Esophagus squamous epithelium (tissue), 5 donors: ENCODE data around the gene CPNE4. TPM values are rescaled to one million over a fixed set of nuclear protein-coding genes. Genes with fewer than 3 reads are reported as not detected.

Experiments used
- DNase-seq: peaks from one replicate; lab custom pipeline; 2025; lab: John Stamatoyannopoulos, UW
- H3K27ac ChIP-seq, 4 donors: fragments of 200-600 bp; sonication (generic); one replicate each; pipeline ENCODE4 v1.5.1; 2016 to 2019; ENCODE audit warnings: mild to moderate bottlenecking in 1 of 4
- H3K27me3 ChIP-seq, 4 donors: fragments of 200-600 bp; sonication (generic); 1 replicate in 3 of 4; 2 replicates in 1 of 4; pipeline versions ENCODE4 v1.5.1 to v1.6.0; 2017 to 2021; ENCODE audit warnings: antibody characterized with exemption in 1 of 4
- H3K36me3 ChIP-seq, 3 donors: fragments of 200-600 bp; sonication (generic); one replicate each; pipeline ENCODE4 v1.5.1; 2016 to 2019
- H3K4me1 ChIP-seq, 3 donors: fragments of 200-600 bp; sonication (generic); one replicate each; pipeline ENCODE4 v1.5.1; 2017 to 2019
- H3K4me3 ChIP-seq, 4 donors: fragments of 200-600 bp; sonication (generic); 1 replicate in 3 of 4; 2 replicates in 1 of 4; pipeline ENCODE4 v1.5.1; 2016 to 2019; ENCODE audit warnings: mild to moderate bottlenecking in 2 of 4, moderate library complexity in 1 of 4
- H3K9me3 ChIP-seq, 3 donors: fragments of 200-600 bp; sonication (generic); one replicate each; pipeline ENCODE4 v1.5.1; 2016 to 2019
- CTCF ChIP-seq, 6 experiments: fragments of 450-650 bp in 4 of 6; fragments of 200-600 bp in 2 of 6; sonication (generic) in 2 of 6; IDR thresholded peaks; one replicate each; pipeline ENCODE4 v1.5.1; 2016 to 2019; ENCODE audit warnings: antibody characterized with exemption in 6 of 6, mild to moderate bottlenecking in 4 of 6, moderate library complexity in 4 of 6
- POLR2A ChIP-seq, 4 donors: fragments of 450-650 bp; IDR thresholded peaks; one replicate each; pipeline ENCODE4 v1.6.1; 2017; ENCODE audit warnings: antibody characterized with exemption in 4 of 4, mild to moderate bottlenecking in 4 of 4, moderate library complexity in 3 of 4
- WGBS, 2 donors: methylation state at CpG; one replicate each; pipeline ENCODE4 v1.1.5; 2018; 5-methylcytosine and 5-hydroxymethylcytosine counted together
- intact Hi-C: fragments of 100-400 bp; cut with DNase I; formaldehyde crosslinking; loops from one replicate; pipeline ENCODE4 v1.15.0; 2022
- total RNA-seq, 4 donors: library from RNA; depleted of rRNA; stranded (reverse); fragments of >200 nt; gene quantifications; one replicate each; pipeline ENCODE4 v1.1.0, GENCODE V29; 2016
- donor health status: DM: yes; HTN: yes; CAD: no.

CPNE4 gene
- total RNA-seq, 4 donors from 2014 or later = 0.19 TPM; not detected in 3

GRCh38 chr3:132017137-132017536, 17.7 kb downstream of the CPNE4 start:
- TF ChIP-seq CTCF (IDR thresholded peaks at IDR 0.05) = no peak
- no peak for TF ChIP-seq POLR2A (IDR thresholded peaks at IDR 0.05)
- WGBS, 2 donors = 74 to 84% methylated on average over 3 of the region's 3 CpGs
- DNase-seq = no peak
- no peak overlapping the region for H3K4me3 ChIP-seq
- intact Hi-C loops = no loop called here
- no peaks in the 10 kb centered on the region for H3K9me3 ChIP-seq
- H3K4me1 ChIP-seq = no peaks in the 10 kb centered on the region
- peaks cover 0 to 9% (median 0%) of the 10 kb centered on the region in 4 donors for H3K27me3 ChIP-seq
- no peak overlapping the region for H3K27ac ChIP-seq
- H3K36me3 ChIP-seq = no peaks in the 10 kb centered on the region

- 67 to 74% methylated on average over 7 of the region's 7 CpGs for WGBS, 2 donors
- DNase-seq = no peak
- intact Hi-C loops = no loop called here
- no peaks in the 10 kb centered on the region for H3K9me3 ChIP-seq
- H3K36me3 ChIP-seq = no peaks in the 10 kb centered on the region
- peaks cover 0 to 9% (median 0%) of the 10 kb centered on the region in 4 donors for H3K27me3 ChIP-seq
- H3K27ac ChIP-seq = no peak overlapping the region
- TF ChIP-seq CTCF (IDR thresholded peaks at IDR 0.05) (no peak), POLR2A (IDR thresholded peaks at IDR 0.05) (no peak)
- no peaks in the 10 kb centered on the region for H3K4me1 ChIP-seq
- no peak overlapping the region for H3K4me3 ChIP-seq
Measured at GRCh38 chr3:132016061-132017041, 18.5 kb downstream of the CPNE4 start.

- TF ChIP-seq CTCF (IDR thresholded peaks at IDR 0.05) (no peak), POLR2A (IDR thresholded peaks at IDR 0.05) (no peak)
- Histone ChIP-seq H3K9me3 (no peaks in the 10 kb centered on the region), H3K36me3 (no peaks in the 10 kb centered on the region), H3K4me1 (no peaks in the 10 kb centered on the region), H3K27me3 (peaks cover 0 to 9% (median 0%) of the 10 kb centered on the region in 4 donors), H3K4me3 (no peak overlapping the region), H3K27ac (no peak overlapping the region)
- 54 to 59% methylated on average over 3 of the region's 3 CpGs for WGBS, 2 donors
- intact Hi-C loops = no loop called here
- no peak for DNase-seq
Measured at GRCh38 chr3:132014105-132014504, 20.7 kb downstream of the CPNE4 start.

- no peak for TF ChIP-seq CTCF (IDR thresholded peaks at IDR 0.05)
- no peak for TF ChIP-seq POLR2A (IDR thresholded peaks at IDR 0.05)
- no peaks in the 10 kb centered on the region for H3K9me3 ChIP-seq
- intact Hi-C loops = no loop called here
- H3K27me3 ChIP-seq = peaks cover 0 to 8% (median 0%) of the 10 kb centered on the region in 4 donors
- no peaks in the 10 kb centered on the region for H3K4me1 ChIP-seq
- no peak overlapping the region for H3K27ac ChIP-seq
- H3K4me3 ChIP-seq = no peak overlapping the region
- H3K36me3 ChIP-seq = no peaks in the 10 kb centered on the region
- no peak for DNase-seq
Measured at GRCh38 chr3:132009241-132009640, 25.6 kb downstream of the CPNE4 start.

GRCh38 chr3:132008837-132009236, 26.0 kb downstream of the CPNE4 start:
- Histone ChIP-seq H3K36me3 (no peaks in the 10 kb centered on the region), H3K4me1 (no peaks in the 10 kb centered on the region), H3K9me3 (no peaks in the 10 kb centered on the region), H3K4me3 (no peak overlapping the region), H3K27me3 (peaks cover 0 to 4% (median 0%) of the 10 kb centered on the region in 4 donors), H3K27ac (no peak overlapping the region)
- WGBS, 2 donors = 25 to 43% methylated on average over 2 of the region's 2 CpGs
- no peak for TF ChIP-seq POLR2A (IDR thresholded peaks at IDR 0.05)
- no peak for TF ChIP-seq CTCF (IDR thresholded peaks at IDR 0.05)
- DNase-seq = no peak
- intact Hi-C loops = no loop called here
